GM19193 (cell line): Measurements from ENCODE around the gene AGGF1.

Experiments used
- POLR2A ChIP-seq: IDR thresholded peaks from 4 replicates; pipeline ENCODE4 v1.6.1; 2011; ENCODE audit not compliant: insufficient read depth, insufficient read length; ENCODE audit errors: extremely low read depth

Gene AGGF1

GRCh38 chr5:77073667-77074066 is 43.5 kb downstream of the AGGF1 start:
- TF ChIP-seq POLR2A = no peak

- TF ChIP-seq POLR2A = no peak
Measured at GRCh38 chr5:77074745-77075144, 44.5 kb downstream of the AGGF1 start.

- TF ChIP-seq POLR2A = no peak
Measured at GRCh38 chr5:77076961-77077828, 47.0 kb downstream of the AGGF1 start.

GRCh38 chr5:77077829-77078176 is 47.6 kb downstream of the AGGF1 start:
- TF ChIP-seq POLR2A = no peak

GRCh38 chr5:77080905-77081304 is 50.7 kb downstream of the AGGF1 start:
- TF ChIP-seq POLR2A = no peak

GRCh38 chr5:77082280-77082679 is 52.1 kb downstream of the AGGF1 start:
- no peak for TF ChIP-seq POLR2A

- TF ChIP-seq POLR2A = no peak
Measured at GRCh38 chr5:77083088-77083487, 52.9 kb downstream of the AGGF1 start.

- TF ChIP-seq POLR2A = no peak
Measured at GRCh38 chr5:77086368-77086688, 56.1 kb downstream of the AGGF1 start.

- TF ChIP-seq POLR2A = peak; percentile 53
Measured at GRCh38 chr5:77086689-77087483, 56.7 kb downstream of the AGGF1 start, which contains the start of gene ZBED3. Gene ZBED3, minus strand, starts transcription at chr5:77087285. Its CDS starts 9,407 bp downstream, at chr5:77077878.

- TF ChIP-seq POLR2A = no peak
Measured at GRCh38 chr5:77087484-77088261, 57.5 kb downstream of the AGGF1 start.

- TF ChIP-seq POLR2A = no peak
Measured at GRCh38 chr5:77095189-77095588, 65.0 kb downstream of the AGGF1 start.

- TF ChIP-seq POLR2A = no peak
Measured at GRCh38 chr5:77101298-77101697, 71.1 kb downstream of the AGGF1 start.

- TF ChIP-seq POLR2A = no peak
Measured at GRCh38 chr5:77102549-77102948, 72.3 kb downstream of the AGGF1 start.

- no peak for TF ChIP-seq POLR2A
Measured at GRCh38 chr5:77103457-77103856, 73.3 kb downstream of the AGGF1 start.

GRCh38 chr5:77104813-77105212 is 74.6 kb downstream of the AGGF1 start:
- no peak for TF ChIP-seq POLR2A
